GM19455 (cell line): ENCODE measurements around the gene MAGEA2.
"Not testable (repeated sequence)": the region's sequence is repeated elsewhere in the genome, so short reads cannot be mapped to it uniquely, and the experiment has no call there.

Source experiments
- ATAC-seq: cut with Tn5 transposase; IDR thresholded peaks from one replicate; pipeline ENCODE4 v1.9.1; 2021; ENCODE audit not compliant: unreplicated experiment

MAGEA2 gene

DNA sequence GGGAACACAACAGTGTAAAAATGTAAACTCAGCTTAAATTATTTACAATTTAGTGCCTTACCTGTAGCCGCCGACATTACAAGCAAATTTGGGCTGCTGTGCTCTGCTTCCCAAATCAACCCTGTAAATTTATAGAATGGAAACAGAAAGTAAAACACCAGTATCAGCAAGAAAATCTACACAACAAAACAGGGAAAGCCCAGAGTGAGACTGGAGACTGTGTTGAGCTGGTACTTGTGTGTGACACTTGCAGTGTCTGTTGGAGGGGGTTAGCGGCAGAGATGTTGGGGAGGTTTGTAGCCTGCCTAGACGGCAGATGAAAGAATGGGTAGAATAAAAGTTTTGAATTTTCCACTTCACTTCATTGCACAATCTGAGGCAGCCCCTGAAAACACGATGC lies 40.4 kb downstream of the MAGEA2 start:
- ATAC-seq: not testable (repeated sequence)

DNA sequence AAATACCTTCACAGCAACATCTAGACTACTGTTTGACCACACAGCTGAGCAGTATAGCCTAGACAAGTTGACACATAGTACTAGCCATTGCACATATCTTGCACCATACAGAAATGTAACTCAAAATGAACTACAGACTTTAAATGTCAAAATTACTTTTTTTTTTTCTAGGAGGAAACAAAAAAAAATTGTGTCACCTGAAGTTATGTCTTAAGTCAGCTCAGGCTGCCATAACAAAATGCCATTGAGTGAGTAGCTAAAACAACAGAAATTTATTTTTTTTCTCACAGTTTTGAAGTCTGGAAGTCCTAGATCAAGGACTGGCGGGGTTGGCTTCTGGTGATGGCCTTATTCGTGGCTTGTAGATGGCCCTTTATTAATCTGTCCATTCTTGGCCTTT lies 44.5 kb downstream of the MAGEA2 start, which contains the start of gene CSAG2:
CSAG2 (minus strand) TSS at position 101 of the 400 bp plus-strand sequence. CDS start 161 bp downstream, outside the sequence.
- not testable (repeated sequence) for ATAC-seq

DNA sequence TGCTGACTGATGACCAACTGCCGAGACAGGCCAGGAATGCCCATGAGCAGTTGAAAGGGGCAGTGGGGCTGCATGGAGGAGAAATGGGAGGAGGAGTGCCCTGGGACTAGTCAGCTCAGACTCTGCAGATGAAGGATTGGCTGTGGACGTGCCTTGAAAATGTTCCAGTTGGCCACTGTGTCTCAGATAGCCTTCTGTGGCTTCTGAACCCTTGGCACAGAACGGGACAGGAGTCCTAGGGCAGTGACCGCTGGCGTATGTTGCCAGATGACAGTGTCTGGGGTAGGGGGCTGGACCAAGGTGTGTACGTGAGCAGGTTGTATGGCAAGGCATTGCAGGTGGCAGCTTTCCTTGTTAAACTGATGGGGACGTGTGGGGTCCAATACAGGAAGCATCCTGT lies 47.1 kb downstream of the MAGEA2 start:
- ATAC-seq: not testable (repeated sequence)

DNA sequence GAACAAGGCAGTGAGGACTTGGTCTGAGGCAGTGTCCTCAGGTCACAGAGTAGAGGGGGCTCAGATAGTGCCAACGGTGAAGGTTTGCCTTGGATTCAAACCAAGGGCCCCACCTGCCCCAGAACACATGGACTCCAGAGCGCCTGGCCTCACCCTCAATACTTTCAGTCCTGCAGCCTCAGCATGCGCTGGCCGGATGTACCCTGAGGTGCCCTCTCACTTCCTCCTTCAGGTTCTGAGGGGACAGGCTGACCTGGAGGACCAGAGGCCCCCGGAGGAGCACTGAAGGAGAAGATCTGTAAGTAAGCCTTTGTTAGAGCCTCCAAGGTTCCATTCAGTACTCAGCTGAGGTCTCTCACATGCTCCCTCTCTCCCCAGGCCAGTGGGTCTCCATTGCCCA lies 53.3 kb downstream of the MAGEA2 start:
- not testable (repeated sequence) for ATAC-seq
